Activated T-helper 1 cell treated with anti-CD3 and anti-CD28 coated beads, Interleukin-2, amount 50 U/mL, for 16 hours (primary cell): ENCODE measurements around the gene IQCH.
A peak's percentile ranks its signal among the peaks of the same experiment; 100 is the strongest.

Experiments
- DNase-seq, 2 donors: peaks; one replicate each; pipeline ENCODE4 v3.0.0-alpha.2; 2020; ENCODE audit warnings: low read depth in 1 of 2, low spot score in 1 of 2

IQCH gene

GRCh38 chr15:67521783-67522568 lies 267.4 kb downstream of the IQCH start:
- DNase-seq = no peak

DNA sequence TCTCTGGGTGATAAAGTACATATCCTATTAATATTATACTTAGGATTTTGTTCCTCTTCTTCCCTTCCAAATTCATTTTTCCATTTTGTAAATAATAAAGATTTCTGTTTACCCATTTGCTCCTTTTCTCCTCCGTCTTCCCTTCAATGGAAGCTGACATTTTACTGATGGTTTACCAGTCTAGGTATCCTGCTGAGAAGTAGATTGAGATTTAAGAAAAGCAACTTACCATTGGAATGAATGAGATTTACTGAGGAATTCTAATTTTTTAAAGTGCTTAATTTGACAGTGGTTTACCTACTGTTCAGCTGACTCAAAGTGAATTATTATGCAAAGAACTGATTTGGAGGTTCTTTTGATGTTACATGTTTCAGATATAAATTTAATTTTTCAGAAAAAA lies 268.7 kb downstream of the IQCH start:
- no peak for DNase-seq

DNA sequence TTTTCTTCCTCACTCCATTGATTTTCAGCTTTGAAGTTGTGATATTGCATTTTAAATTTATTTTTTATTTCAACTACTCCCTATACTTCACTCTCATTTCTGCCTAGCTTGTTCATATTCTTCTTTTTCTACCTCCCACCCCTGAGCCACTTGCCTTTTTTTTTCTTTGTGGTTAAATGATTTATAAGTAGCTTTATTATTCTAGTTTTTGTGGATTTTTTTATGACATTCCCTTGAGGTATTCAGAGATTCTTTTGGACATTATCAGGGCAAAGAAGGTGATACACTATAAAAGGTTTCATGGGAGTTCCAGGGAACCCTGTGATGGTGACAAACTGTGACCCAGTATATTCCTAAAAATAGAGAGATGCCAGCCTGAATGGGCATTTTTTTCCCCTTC lies 269.6 kb downstream of the IQCH start:
- DNase-seq = no peak

DNA sequence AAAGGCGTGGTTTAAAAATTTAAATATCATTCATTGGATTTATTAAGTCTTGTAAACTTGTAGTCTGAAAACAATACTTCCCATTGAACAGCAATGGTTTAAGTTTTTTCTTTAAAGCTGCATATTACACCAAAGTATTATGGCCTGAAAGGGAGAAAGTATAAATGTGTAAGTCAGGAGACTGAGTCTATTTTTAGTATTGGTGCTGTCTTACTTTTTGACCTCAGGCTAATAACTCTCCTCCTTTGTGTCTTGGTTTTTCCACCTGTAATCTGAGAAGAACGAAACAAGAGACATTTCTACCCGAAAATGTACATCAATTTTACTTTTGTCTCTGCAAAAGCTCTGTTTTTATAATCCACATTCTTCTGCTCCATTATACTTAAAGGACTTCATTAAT lies 273.9 kb downstream of the IQCH start:
- DNase-seq = no peak

- no peak for DNase-seq
Measured at GRCh38 chr15:67531379-67531914, 276.9 kb downstream of the IQCH start.

- no peak for DNase-seq
Measured at GRCh38 chr15:67533873-67534272, 279.3 kb downstream of the IQCH start.

- DNase-seq = no peak
Measured at GRCh38 chr15:67534360-67534759, 279.8 kb downstream of the IQCH start.

DNA sequence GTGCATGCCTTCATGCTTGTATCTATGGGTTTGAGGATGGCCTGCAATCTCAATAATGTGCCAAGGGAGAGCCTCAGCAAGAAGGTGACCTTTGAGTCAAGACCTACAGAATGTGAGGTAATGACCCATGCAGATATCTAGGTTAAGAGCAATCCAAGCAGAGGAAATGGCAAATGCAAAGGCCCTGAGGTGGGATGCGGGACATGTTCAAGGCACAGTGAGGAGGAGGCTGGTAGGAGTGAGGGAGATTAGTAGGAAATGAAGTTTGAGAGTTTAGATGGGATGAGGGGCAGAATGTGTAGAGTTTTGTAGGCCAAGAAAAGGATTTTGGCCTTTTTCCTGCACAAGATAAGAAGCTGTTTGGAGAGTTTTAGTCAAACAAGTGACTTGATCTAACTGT lies 283.2 kb downstream of the IQCH start:
- no peak for DNase-seq

GRCh38 chr15:67542420-67543347 lies 288.1 kb downstream of the IQCH start, which contains the start of gene MAP2K5:
TSS of gene MAP2K5 (plus strand) at chr15:67542703. CDS start at chr15:67543336, 633 bp downstream.
- peak; percentile 69 to 71 for DNase-seq

DNA sequence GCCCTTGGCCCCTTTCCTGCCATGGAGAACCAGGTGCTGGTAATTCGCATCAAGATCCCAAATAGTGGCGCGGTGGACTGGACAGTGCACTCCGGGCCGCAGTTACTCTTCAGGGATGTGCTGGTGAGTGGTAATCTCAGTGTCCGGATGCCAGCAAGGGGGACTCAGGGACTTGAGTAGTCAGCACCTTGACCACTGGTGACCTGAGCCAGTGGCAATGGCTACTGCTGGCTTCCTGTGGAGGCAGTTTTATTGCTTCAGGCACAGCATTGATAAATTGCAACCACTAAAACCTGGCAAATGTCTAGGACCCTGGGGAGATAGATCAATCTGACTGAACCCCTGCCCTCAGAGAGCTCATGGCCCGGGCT lies 288.7 kb downstream of the IQCH start:
- no peak for DNase-seq

DNA sequence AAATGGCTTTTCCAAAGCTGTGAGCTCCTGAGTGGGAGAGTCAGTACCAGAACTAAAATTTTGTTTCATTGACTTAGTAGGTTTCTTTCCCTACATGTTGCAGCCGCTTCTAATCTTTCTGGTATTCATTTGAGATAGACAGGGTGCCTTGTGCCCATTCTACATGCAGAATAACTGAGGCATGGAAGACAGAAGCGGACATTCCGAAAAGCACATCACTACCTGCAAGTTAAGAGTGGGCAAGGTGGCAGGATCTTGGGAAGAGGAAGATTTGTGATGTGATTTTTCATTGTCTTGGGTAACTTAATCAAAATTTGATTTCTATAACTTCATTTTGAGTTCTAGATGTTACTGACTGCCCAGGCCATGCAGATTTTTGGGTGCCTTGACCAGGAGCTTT lies 289.9 kb downstream of the IQCH start:
- no peak for DNase-seq

DNA sequence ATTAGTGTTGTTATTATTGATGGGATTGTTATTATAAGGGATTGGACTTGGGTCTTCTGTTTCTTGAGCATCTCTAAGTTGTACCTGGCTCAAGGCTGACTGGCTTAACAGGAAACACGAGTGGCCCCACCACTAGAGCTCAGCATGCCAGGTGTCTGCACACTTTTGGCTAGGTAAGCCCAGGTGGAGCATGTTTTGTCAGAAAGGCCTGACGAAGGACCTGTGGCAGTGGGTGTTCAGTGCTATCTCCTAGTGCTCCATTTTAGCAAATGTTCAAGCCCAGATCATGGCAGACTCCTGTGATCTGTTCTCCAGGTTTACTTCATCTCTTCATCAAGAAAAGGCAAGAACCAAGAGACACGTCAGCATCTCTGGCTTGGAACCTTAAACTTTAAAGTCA lies 291.3 kb downstream of the IQCH start:
- no peak for DNase-seq

- DNase-seq = no peak
Measured at GRCh38 chr15:67547064-67547463, 292.5 kb downstream of the IQCH start.

- no peak for DNase-seq
Measured at GRCh38 chr15:67547836-67548235, 293.2 kb downstream of the IQCH start.

DNA sequence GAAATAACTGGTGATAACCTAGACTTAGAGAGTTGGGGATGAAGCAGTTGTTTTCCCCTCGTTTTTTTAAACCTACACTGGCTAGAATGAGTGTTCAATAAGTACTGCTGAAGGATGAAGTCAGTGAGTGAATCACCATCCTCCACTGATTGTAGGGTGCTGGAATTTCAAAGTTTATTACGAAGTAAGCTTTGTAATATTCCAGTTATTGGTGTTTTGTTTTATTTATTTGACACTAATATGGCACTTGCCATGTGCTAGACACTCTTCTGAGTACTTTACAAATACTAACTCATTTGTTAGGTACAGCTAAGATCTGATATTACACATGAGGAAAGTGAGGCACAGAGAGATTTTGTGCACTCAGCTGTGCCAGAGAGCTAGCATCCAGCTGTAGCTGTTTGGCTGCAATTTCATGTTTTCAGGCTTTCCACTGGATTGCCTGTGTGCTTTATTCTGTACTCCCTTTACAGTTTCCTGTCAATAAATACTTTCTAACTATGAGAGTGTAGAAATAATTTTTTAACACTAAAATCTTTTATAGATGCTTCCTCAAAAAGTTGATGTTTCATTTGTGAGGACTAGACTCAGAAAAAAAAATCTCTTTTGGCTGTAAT lies 293.8 kb downstream of the IQCH start:
- DNase-seq = no peak

DNA sequence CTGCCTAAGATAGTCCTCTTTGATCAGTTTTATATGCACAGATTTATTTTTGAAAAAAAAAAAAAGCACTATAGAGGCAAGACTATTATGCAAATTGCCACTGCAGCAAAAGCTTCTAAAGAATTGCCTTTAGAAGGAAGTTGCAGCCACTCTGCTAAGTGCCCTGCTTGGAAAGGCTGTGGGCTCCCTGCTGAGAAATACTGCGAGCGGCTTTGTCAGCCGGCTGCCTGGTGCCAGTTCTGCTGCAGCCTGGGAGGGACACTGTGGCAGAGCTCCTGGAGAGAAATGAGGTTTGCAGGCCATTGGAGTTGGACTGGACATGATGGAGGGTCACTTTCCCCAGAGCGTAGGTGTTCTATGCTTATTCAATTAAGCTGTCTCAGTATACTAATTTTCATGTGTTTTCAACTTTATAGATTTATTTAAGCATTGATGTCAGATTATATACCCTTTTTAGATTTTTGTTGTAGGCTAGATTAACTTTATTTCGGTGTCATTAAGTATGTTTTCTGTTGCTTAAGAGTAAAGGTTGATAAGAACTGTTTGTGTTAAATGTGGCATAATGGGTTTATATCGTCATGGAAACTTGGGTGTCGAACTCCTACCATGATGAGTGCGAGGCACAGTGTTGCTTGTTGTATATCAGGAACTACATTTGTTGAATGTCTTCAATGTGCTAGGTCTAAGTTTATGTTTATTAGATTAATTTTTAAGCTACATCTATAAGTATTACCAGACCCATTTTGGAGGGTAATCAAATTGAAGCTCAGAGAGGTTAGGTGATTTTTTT lies 294.5 kb downstream of the IQCH start:
- DNase-seq = no peak

- no peak for DNase-seq
Measured at GRCh38 chr15:67549736-67550135, 295.1 kb downstream of the IQCH start.

- DNase-seq = no peak
Measured at GRCh38 chr15:67550522-67550921, 295.9 kb downstream of the IQCH start.

- DNase-seq = no peak
Measured at GRCh38 chr15:67551207-67551743, 296.7 kb downstream of the IQCH start.
